KMS-11 (cell line): ENCODE data around the gene FYN.

Source experiments
- H2AFZ ChIP-seq: fragments of 200-600 bp; sonication (generic); 2 replicates; pipeline ENCODE4 v1.6.1; 2016; ENCODE audit warnings: antibody characterized with exemption, mixed run types, low read depth
- H3K27ac ChIP-seq: fragments of 200-600 bp; sonication (generic); 2 replicates; pipeline ENCODE4 v1.6.1; 2016; ENCODE audit warnings: mild to moderate bottlenecking, mixed run types
- H3K27me3 ChIP-seq: fragments of 200-600 bp; sonication (generic); 2 replicates; pipeline ENCODE4 v1.6.1; 2017; ENCODE audit warnings: mild to moderate bottlenecking, low read depth, mixed run types, moderate library complexity; ENCODE audit not compliant: insufficient read depth
- H3K36me3 ChIP-seq: fragments of 200-600 bp; sonication (generic); 2 replicates; pipeline ENCODE4 v1.6.1; 2017; ENCODE audit warnings: mild to moderate bottlenecking, mixed run types; ENCODE audit not compliant: insufficient read depth
- H3K4me1 ChIP-seq: fragments of 200-600 bp; sonication (generic); 2 replicates; pipeline ENCODE4 v1.6.1; 2016; ENCODE audit warnings: mild to moderate bottlenecking, low read depth, mixed run types; ENCODE audit not compliant: poor library complexity, severe bottlenecking
- H3K4me2 ChIP-seq: fragments of 200-600 bp; sonication (generic); 2 replicates; pipeline ENCODE4 v1.7.0; 2016; ENCODE audit warnings: mild to moderate bottlenecking, mixed run types
- H3K4me3 ChIP-seq: fragments of 200-600 bp; sonication (generic); IDR thresholded peaks from 2 replicates; pipeline ENCODE4 v1.6.1; 2017; ENCODE audit warnings: low read depth, low read length, mixed read lengths; ENCODE audit not compliant: insufficient read depth
- H3K79me2 ChIP-seq: fragments of 200-600 bp; sonication (generic); 2 replicates; pipeline ENCODE4 v1.6.1; 2016; ENCODE audit warnings: low read depth, mixed run types; ENCODE audit not compliant: insufficient read depth
- H3K9ac ChIP-seq: fragments of 200-600 bp; sonication (generic); 2 replicates; pipeline ENCODE4 v1.6.1; 2016; ENCODE audit warnings: mild to moderate bottlenecking, mixed run types
- H4K20me1 ChIP-seq: fragments of 200-600 bp; sonication (generic); 2 replicates; pipeline ENCODE4 v1.6.1; 2016; ENCODE audit warnings: mild to moderate bottlenecking, mixed run types; ENCODE audit not compliant: insufficient read depth
- CTCF ChIP-seq: fragments of 200-600 bp; sonication (generic); conservative IDR thresholded peaks from 2 replicates; pipeline ENCODE4 v1.6.1; 2017; ENCODE audit warnings: low read depth, mild to moderate bottlenecking, antibody characterized with exemption, low read length, moderate library complexity, mixed read lengths

The FYN gene

GRCh38 chr6:111880181-111880888 is 7.1 kb upstream of the FYN start:
- no peak overlapping the region for H3K4me2 ChIP-seq
- H3K36me3 ChIP-seq: no peaks in the 10 kb centered on the region
- no peaks in the 10 kb centered on the region for H4K20me1 ChIP-seq
- no peak overlapping the region for H3K9ac ChIP-seq
- no peak for TF ChIP-seq CTCF
- H3K4me3 ChIP-seq: no peak overlapping the region
- H2AFZ ChIP-seq: no peak overlapping the region
- H3K79me2 ChIP-seq: no peaks in the 10 kb centered on the region
- H3K4me1 ChIP-seq: no peaks in the 10 kb centered on the region
- no peak overlapping the region for H3K27ac ChIP-seq
- H3K27me3 ChIP-seq: no peaks in the 10 kb centered on the region

DNA sequence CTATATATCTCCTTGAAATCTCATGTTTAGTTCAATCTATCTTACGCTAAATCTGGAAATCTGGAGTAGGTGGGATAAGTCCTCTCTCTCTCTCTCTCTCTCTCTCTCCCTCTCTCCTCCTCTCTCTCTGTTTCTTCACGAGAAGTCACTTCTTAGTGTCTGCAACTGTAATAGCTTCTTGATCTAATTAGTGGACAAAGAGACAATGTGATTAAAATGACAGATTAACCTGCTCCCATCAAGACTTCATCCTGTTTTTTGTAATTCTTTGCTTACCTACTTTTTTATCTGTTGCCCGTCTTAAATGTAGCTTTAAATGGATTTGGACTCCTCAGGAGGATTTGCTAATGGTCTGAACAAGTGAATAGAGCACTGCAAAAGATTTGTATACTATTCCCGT is 2.5 kb upstream of the FYN start:
- H3K4me3 ChIP-seq: no peak overlapping the region
- H4K20me1 ChIP-seq: no peaks in the 10 kb centered on the region
- peaks cover 11% of the 10 kb centered on the region for H3K79me2 ChIP-seq
- H3K9ac ChIP-seq: no peak overlapping the region
- no peaks in the 10 kb centered on the region for H3K36me3 ChIP-seq
- H3K4me2 ChIP-seq: no peak overlapping the region
- H2AFZ ChIP-seq: no peak overlapping the region
- H3K27ac ChIP-seq: no peak overlapping the region
- no peak for TF ChIP-seq CTCF
- H3K27me3 ChIP-seq: no peaks in the 10 kb centered on the region
- H3K4me1 ChIP-seq: peaks cover 15% of the 10 kb centered on the region

- H3K9ac ChIP-seq: peak overlapping the region; percentile 15; the same call in 1 of the 2 replicates
- H3K36me3 ChIP-seq: no peaks in the 10 kb centered on the region
- H4K20me1 ChIP-seq: no peaks in the 10 kb centered on the region
- peak overlapping the region; percentile 88 for H2AFZ ChIP-seq
- H3K4me3 ChIP-seq: no peak overlapping the region
- peaks cover 25% of the 10 kb centered on the region for H3K79me2 ChIP-seq
- no peak for TF ChIP-seq CTCF
- H3K27ac ChIP-seq: peak overlapping the region; percentile 43; the same call in 1 of the 2 replicates
- H3K4me1 ChIP-seq: peaks cover 23% of the 10 kb centered on the region
- peak overlapping the region; percentile 68 for H3K4me2 ChIP-seq
- H3K27me3 ChIP-seq: no peaks in the 10 kb centered on the region
These were observed 768 bp upstream of the FYN start for GRCh38 chr6:111874025-111874415.

- no peak overlapping the region for H3K4me2 ChIP-seq
- TF ChIP-seq CTCF: no peak
These were observed 663 bp downstream of the FYN start for GRCh38 chr6:111872401-111873177.

More at GRCh38 chr6:111872401-111873177, 663 bp downstream of the FYN start:
- peaks cover 23% of the 10 kb centered on the region for H3K4me1 ChIP-seq
- peaks cover 25% of the 10 kb centered on the region for H3K79me2 ChIP-seq
- H3K9ac ChIP-seq: peak overlapping the region; percentile 39; the same call in 1 of the 2 replicates
- H3K4me3 ChIP-seq: no peak overlapping the region
- H4K20me1 ChIP-seq: no peaks in the 10 kb centered on the region
- no peak overlapping the region for H3K27ac ChIP-seq
- H3K36me3 ChIP-seq: no peaks in the 10 kb centered on the region
- no peaks in the 10 kb centered on the region for H3K27me3 ChIP-seq
- no peak overlapping the region; the same call in 1 of the 2 replicates for H2AFZ ChIP-seq
